Small intestine (tissue), 7 donors: ENCODE measurements around the gene GNL2. TPM values are rescaled to one million over a fixed set of nuclear protein-coding genes. Genes with fewer than 3 reads are reported as not detected.

Experiments used
- DNase-seq, 2 donors: peaks; one replicate each; pipeline versions ENCODE4 v3.0.0 to v3.0.0-alpha.2; 2013
- FAIRE-seq: peaks from 2 replicates; lab custom pipeline; 2012; peaks lifted over from hg19 to GRCh38; lab: Jason Lieb, UNC
- H3K27ac ChIP-seq, 3 donors: one replicate each; pipeline ENCODE4 v1.5.1; 2013; ENCODE audit warnings: low read length in 2 of 3, mild to moderate bottlenecking in 2 of 3, control low read depth in 1 of 3, inconsistent platforms in 1 of 3, low read depth in 1 of 3, moderate library complexity in 1 of 3
- H3K27me3 ChIP-seq, 3 donors: one replicate each; pipeline ENCODE4 v1.6.1; 2013; ENCODE audit warnings: low read length in 3 of 3, inconsistent platforms in 1 of 3; ENCODE audit not compliant: control insufficient read depth in 3 of 3, insufficient read depth in 3 of 3
- H3K36me3 ChIP-seq, 3 donors: one replicate each; pipeline ENCODE4 v1.6.1; 2013; ENCODE audit warnings: low read length in 3 of 3, inconsistent platforms in 1 of 3, low read depth in 1 of 3, mild to moderate bottlenecking in 1 of 3, moderate library complexity in 1 of 3; ENCODE audit not compliant: control insufficient read depth in 3 of 3, insufficient read depth in 2 of 3
- H3K4me1 ChIP-seq, 3 donors: one replicate each; pipeline ENCODE4 v1.6.1; 2013; ENCODE audit warnings: low read length in 2 of 3, inconsistent platforms in 1 of 3, low read depth in 1 of 3, mild to moderate bottlenecking in 1 of 3, moderate library complexity in 1 of 3; ENCODE audit not compliant: control insufficient read depth in 3 of 3, insufficient read depth in 2 of 3
- H3K4me3 ChIP-seq, 3 donors: one replicate each; pipeline ENCODE4 v1.5.1; 2013; ENCODE audit warnings: low read length in 3 of 3, control low read depth in 1 of 3, inconsistent platforms in 1 of 3, low read depth in 1 of 3, mild to moderate bottlenecking in 1 of 3, moderate library complexity in 1 of 3
- H3K9me3 ChIP-seq, 2 donors: one replicate each; pipeline ENCODE4 v1.6.1; 2013; ENCODE audit warnings: low read depth in 1 of 2, low read length in 1 of 2; ENCODE audit not compliant: control insufficient read depth in 2 of 2, insufficient read depth in 1 of 2
- WGBS, 3 donors: extraction: QIAGEN DNeasy Blood & Tissue Kit; methylation state at CpG; one replicate each; pipeline ENCODE4 v1.1.7; 2013; 5-methylcytosine and 5-hydroxymethylcytosine counted together
- polyA plus RNA-seq, 4 donors: library from polyadenylated mRNA; stranded (reverse) in 3 of 4; unstranded in 1 of 4; fragments of 200-250 nt in 3 of 4; fragments of 120-200 nt in 1 of 4; gene quantifications; one replicate each; pipeline versions ENCODE4 v1.2.1 to v1.2.3, GENCODE V29; 2013
- donor health status: healthy with polysubstance abuse.
- donor health status: control.
- donor health status: control.
- donor health status: Bipolar disorder and iron deficiency.
- donor health status: healthy.

GNL2 gene
- polyA plus RNA-seq, 4 donors = 29.4 to 67.8 (median 45.5) TPM

DNA sequence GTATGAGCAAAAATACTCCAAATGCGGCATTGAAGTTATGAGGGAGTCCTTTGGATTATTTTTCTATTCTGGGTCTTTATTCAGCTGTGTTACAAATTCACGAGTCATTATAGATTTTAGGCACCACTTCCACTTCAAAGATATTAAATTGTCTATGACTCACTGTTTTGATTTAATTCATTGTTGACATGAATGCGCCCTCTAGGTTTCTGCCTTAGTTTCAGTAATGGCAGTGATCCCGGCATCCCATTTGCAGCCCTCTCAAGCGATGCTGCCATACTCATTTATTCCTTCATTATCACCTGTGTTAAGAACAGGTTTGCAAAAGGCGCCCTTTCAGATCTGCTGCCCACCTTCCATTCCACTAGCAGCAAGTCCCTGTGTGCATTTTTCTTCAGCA is 25.0 kb upstream of the GNL2 start:
- Histone ChIP-seq H3K27me3 (peaks cover 0 to 12% (median 3%) of the 10 kb centered on the region in 3 donors), H3K27ac (no peak overlapping the region), H3K4me1 (no peaks in the 10 kb centered on the region), H3K36me3 (no peaks in the 10 kb centered on the region), H3K4me3 (no peak overlapping the region), H3K9me3 (no peaks in the 10 kb centered on the region)
- WGBS, 3 donors = 64 to 76% (median 67%) methylated on average over 6 of the region's 6 CpGs
- no peak for DNase-seq
- no peak for FAIRE-seq

DNA sequence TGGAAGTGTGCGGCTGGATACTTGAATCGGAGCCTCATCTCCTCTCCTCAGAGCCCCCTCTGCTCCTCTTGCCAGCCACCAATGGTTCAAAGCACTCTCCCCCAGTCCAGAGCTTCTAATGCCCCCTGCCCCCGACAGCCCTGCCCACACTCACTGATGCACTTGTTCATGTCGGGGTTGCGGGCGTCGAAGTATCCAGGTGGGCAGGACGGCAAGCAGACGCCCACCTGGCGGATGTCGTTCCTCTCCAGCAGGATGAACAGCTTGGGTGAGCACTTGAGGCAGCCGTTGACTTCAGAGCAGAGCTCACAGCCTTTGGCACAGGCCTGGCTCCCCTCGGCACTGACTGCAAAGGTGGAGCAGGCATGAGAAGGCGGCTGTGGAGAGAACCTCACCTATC is 20.6 kb upstream of the GNL2 start:
- Histone ChIP-seq H3K4me1 (no peaks in the 10 kb centered on the region), H3K36me3 (no peaks in the 10 kb centered on the region), H3K4me3 (no peak overlapping the region), H3K27me3 (peaks cover 0 to 8% (median 5%) of the 10 kb centered on the region in 3 donors), H3K9me3 (no peaks in the 10 kb centered on the region), H3K27ac (no peak overlapping the region)
- 78 to 84% (median 84%) methylated on average over 14 of the region's 14 CpGs for WGBS, 3 donors
- FAIRE-seq (no peak), DNase-seq (no peak)

DNA sequence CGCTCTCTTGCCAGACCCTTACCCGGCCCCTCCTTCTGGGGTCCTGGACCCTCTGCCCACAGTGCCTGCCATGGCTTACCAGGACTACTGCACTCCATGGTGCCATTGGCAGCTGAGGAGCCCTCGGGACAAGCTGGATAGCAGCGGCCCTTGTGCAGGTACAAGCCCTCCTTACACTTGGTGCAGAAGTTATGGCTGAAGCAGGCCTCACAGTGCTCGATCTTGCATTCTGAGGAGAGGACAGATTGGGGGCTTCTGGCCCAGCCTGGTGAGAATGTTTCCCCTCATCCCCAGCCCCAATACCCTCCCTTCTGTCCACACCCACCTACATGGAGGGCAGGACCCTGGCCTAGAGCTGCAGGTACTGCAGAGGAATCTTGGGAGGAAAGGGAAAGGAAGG is 18.4 kb upstream of the GNL2 start:
- FAIRE-seq = no peak
- H3K27me3 ChIP-seq = peaks cover 0 to 5% (median 5%) of the 10 kb centered on the region in 3 donors
- 80 to 82% (median 82%) methylated on average over 5 of the region's 5 CpGs for WGBS, 3 donors

DNA sequence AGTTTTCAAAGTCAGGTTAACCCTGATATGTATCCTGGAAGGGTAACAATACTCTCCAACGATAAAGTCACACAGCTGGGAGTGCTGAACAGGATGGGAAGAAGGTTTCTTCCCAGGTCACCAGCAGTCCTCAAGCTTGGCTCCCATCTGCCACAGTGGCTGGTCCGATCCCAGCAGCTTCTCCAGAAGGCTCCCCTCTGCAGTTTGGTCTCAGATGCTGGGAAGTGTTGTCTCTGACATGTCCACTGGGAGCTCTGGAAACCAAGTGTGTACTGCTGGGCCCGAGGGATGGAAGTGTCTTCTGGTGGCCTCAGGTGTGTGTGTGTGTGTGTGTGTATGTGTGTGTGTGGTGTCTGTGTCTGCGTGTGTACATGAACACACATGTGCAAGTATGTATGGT is 16.4 kb upstream of the GNL2 start:
- no peaks in the 10 kb centered on the region for H3K4me1 ChIP-seq
- no peaks in the 10 kb centered on the region for H3K9me3 ChIP-seq
- H3K27me3 ChIP-seq = peaks cover 0 to 13% (median 5%) of the 10 kb centered on the region in 3 donors
- DNase-seq = no peak
- 60 to 71% (median 67%) methylated on average over 4 of the region's 4 CpGs for WGBS, 3 donors
- no peak overlapping the region for H3K4me3 ChIP-seq
- FAIRE-seq = no peak
- no peak overlapping the region for H3K27ac ChIP-seq
- no peaks in the 10 kb centered on the region for H3K36me3 ChIP-seq

More for the DNA sequence above, 18.4 kb upstream of the GNL2 start:
- H3K36me3 ChIP-seq = no peaks in the 10 kb centered on the region
- no peak overlapping the region for H3K4me3 ChIP-seq
- H3K9me3 ChIP-seq = no peaks in the 10 kb centered on the region
- H3K27ac ChIP-seq = no peak overlapping the region
- DNase-seq = no peak
- H3K4me1 ChIP-seq = no peaks in the 10 kb centered on the region

DNA sequence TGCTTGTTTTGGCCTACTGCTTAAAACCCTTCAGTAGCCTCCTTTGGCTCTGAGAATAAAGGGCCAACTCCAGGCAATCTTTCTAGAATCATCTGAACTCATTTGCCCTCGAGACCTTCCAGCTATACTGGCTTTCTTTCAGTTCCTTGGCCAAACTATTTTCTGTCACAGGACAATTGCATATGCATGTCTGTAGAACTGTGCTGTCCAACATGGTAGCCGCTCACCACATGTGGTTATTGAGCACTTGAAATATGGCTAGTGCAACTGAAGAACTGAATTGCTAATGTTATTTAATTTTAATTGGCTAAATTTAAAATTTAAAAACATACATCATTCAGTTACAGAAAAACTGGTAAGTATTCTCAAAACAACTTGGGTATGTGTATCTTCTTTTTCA is 14.3 kb upstream of the GNL2 start:
- H3K27ac ChIP-seq = no peak overlapping the region
- FAIRE-seq = no peak

DNA sequence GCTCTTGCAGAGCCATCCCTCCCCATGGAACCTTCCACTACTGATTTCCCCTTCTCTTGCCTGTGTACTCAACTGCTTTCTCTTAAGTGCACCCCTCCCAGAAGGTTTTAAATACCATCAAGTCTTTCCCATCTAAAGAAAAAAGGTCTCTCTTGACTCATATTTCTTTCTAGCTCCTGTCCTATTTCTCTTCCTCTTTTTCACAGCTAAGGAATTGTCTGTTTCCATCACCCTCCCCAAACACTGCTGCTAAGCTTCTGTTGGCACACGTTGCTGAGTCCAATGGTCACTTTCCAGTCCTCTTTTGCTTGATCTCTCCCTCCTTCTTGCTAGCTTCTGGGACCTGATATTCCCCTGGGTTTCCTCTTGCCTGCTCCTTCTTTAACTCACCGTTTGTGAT is 13.3 kb upstream of the GNL2 start:
- Histone ChIP-seq H3K4me1 (no peaks in the 10 kb centered on the region), H3K36me3 (no peaks in the 10 kb centered on the region), H3K27ac (no peak overlapping the region), H3K27me3 (peaks cover 0 to 11% (median 0%) of the 10 kb centered on the region in 3 donors), H3K9me3 (no peaks in the 10 kb centered on the region), H3K4me3 (no peak overlapping the region)
- WGBS, 3 donors = 18 to 25% (median 20%) methylated on average over 2 of the region's 2 CpGs
- DNase-seq (no peak), FAIRE-seq (no peak)

More for the DNA sequence above, 14.3 kb upstream of the GNL2 start:
- no peaks in the 10 kb centered on the region for H3K36me3 ChIP-seq
- WGBS, 3 donors = 60 to 72% (median 61%) methylated on average over 2 of the region's 2 CpGs
- no peak for DNase-seq
- peaks cover 0 to 12% (median 0%) of the 10 kb centered on the region in 3 donors for H3K27me3 ChIP-seq
- H3K9me3 ChIP-seq = no peaks in the 10 kb centered on the region
- H3K4me3 ChIP-seq = no peak overlapping the region
- H3K4me1 ChIP-seq = no peaks in the 10 kb centered on the region

DNA sequence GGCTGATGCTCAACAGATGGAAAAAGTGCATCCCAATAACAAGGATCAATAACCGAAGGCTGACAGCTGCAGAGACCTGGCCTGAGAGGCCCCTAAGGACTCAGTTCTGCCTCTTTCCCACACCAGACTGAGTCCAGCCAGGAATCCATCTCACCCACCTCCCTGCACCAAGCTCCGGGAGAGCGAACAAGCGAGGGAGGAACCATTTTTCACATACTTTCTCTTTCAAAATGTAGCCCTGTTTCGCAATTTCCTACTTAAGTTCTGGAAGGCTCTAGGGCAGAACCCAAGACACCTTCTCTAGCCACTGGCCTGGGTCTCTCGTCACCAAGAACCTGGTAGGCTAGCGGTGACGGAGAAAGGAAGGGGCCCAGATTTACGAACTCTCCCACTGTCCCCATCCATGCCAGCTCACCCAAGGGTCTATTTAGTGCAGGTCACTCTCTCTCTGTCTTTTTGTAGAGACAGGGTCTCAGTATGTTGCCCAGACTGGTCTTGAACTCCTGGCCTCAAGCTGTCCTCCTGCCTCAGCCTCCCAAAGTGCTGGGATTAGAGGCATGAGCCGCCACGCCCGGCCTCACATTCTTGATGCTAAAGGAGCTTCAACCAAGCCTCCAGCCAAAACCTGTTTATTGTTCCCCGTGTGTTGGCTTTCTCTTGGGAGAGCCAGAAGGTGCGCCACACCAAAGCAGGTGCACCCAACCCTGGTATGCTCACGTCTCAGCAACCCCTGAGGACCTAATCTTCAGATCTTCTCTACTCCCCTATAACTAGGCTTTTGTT is 10.9 kb upstream of the GNL2 start:
- Histone ChIP-seq H3K9me3 (no peaks in the 10 kb centered on the region), H3K27ac (no peak overlapping the region), H3K27me3 (peaks cover 0 to 12% (median 0%) of the 10 kb centered on the region in 3 donors), H3K4me1 (no peaks in the 10 kb centered on the region), H3K4me3 (no peak overlapping the region), H3K36me3 (no peaks in the 10 kb centered on the region)
- FAIRE-seq (no peak), DNase-seq (no peak)
- WGBS, 3 donors = 71 to 76% (median 72%) methylated on average over 15 of the region's 15 CpGs

DNA sequence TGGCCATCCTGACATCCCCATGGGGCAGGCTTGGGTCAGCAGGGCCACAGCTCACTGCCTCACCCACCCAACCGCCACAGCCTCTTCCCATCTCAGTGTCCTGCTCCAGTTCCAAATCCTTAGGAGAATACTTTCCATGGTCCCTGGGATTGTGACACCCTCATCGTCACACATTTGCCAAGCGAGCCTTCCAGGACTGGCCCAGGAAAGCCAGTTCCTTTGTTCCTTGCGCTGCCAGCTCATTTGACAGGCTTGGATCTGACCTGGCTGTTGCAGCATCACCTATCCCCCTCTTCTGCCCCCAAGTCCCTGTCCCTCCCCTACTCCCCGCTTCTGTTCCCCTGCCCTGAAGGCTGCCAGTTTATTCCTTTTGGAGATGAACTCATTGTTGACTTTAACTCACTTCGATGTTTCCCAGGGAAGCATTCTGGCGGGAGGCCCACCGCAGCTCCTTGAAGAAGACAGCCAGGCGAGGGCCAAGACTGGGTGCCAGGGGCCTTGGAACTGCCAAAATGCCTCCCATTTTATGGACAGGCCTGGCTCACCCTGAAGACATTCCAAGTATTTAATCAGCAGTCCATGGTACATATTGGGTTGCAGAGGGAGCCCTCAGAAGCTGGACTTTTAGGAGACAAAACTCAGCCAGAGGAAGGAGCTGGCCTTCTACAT is 10.2 kb upstream of the GNL2 start:
- no peak overlapping the region for H3K4me3 ChIP-seq
- WGBS, 3 donors = 76 to 86% (median 86%) methylated on average over 9 of the region's 9 CpGs
- DNase-seq (no peak), FAIRE-seq (no peak)
- H3K36me3 ChIP-seq = no peaks in the 10 kb centered on the region
- peaks cover 0 to 12% (median 0%) of the 10 kb centered on the region in 3 donors for H3K27me3 ChIP-seq
- no peak overlapping the region for H3K27ac ChIP-seq
- H3K9me3 ChIP-seq = no peaks in the 10 kb centered on the region
- H3K4me1 ChIP-seq = no peaks in the 10 kb centered on the region
